Measurements from ENCODE around the gene KIAA1586.
"Not testable (repeated sequence)": the region's sequence is repeated elsewhere in the genome, so short reads cannot be mapped to it uniquely, and the experiment has no call there.

Gene KIAA1586

DNA sequence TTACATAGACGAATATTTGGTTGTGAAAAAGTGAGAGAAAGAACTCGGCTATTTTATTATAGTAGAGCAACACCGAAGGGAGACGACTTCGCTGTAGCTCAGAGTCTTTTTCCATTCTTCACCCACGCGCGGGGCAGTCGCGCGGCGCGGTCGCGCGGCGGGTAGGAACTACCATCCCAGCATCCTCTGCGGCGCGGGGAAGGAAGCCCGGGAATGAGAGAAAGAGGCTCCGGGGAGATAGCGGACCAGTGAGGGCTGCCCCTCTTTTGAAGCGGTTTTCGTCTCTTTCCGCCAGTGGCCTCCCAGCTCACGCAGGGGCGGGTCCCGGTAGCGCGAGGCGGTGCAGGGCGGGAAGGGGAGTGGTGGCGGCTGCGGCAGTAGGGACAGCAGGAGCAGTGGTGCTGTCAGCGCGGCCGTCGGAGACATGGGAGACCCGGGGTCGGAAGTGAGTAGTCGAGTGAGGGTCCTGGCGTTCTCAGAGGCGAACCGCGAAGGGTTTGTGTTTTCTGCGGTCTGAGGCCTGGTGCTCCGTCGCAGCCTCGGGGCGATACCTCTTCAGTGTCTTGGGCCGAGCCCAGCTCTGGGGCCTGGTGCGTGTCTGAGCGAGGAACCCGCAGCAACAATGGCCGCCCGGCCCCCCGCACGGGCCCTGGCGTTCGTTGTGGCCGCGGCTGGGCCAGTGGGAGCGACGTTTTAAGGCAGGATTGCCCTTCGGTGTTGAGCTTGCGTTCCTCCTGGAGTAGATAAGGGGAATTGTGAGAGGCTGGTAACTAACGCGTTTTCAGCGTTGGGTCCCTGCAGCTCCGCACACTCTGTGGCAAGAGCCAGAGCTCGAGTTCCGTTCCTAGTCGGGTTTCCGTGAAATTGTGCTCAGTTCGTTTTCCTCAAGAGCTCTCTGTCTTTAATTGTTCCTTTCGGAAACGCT, at the start of gene KIAA1586:
Gene KIAA1586 (plus strand): TSS at position 362 of the 925 bp plus-strand sequence. CDS start 63 bp downstream, at position 425.
- peak; percentile 78 to 81 for DNase-seq (ENCODE audit: low read depth in 2 of 2)

DNA sequence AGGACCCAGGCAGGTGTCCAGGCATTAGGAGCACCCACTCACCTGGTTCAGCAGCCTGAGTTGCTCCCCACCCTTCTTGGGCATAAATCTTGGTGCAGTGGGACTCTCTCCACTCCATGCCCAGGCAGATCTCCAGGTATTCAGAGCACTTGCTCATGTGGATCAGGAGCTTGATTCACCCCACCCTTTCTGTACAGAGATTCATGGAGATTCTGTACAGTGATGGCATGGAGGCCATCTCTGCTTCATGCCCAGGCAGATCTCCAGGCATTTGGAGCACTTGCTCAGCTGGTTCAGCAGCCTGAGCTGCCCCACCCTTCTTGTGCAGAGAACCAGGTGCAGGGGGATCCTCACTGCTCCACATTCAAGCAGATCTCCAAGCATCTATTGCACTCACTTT, 47.4 kb upstream of the KIAA1586 start:
- no peak for DNase-seq (ENCODE audit: low read depth in 2 of 2)

GRCh38 chr6:56999748-57000147, 46.7 kb upstream of the KIAA1586 start:
- DNase-seq (ENCODE audit: low read depth in 2 of 2) = not testable (repeated sequence)

- DNase-seq (ENCODE audit: low read depth in 2 of 2) = no peak
Observed at GRCh38 chr6:57002197-57002596, 44.3 kb upstream of the KIAA1586 start.

- DNase-seq (ENCODE audit: low read depth in 2 of 2) = no peak
Observed at GRCh38 chr6:57004292-57004691, 42.2 kb upstream of the KIAA1586 start.

- no peak for DNase-seq (ENCODE audit: low read depth in 2 of 2)
Observed at GRCh38 chr6:57006101-57006500, 40.4 kb upstream of the KIAA1586 start.

GRCh38 chr6:57008069-57008468, 38.4 kb upstream of the KIAA1586 start:
- DNase-seq (ENCODE audit: low read depth in 2 of 2) = not testable (repeated sequence)

DNA sequence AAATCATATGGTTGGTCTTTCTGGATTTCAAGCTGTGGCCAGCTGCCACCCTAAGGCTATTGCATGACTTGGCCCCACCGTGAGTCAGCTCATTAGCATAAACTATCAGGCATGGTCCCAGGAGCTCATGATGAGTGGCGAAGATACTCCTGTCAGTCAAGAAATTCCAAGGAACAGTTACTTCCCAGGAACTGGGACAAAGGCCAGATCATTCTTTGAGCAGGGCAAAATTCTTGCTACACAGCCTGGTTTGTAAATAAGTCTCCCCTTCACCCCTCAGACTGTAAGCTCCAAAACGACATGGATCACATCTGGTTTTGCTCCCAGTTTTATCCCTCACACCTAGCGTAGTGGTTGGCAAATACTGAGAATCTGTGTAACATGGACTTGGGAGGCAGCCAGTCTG, 33.0 kb upstream of the KIAA1586 start:
- no peak for DNase-seq (ENCODE audit: low read depth in 2 of 2)

DNA sequence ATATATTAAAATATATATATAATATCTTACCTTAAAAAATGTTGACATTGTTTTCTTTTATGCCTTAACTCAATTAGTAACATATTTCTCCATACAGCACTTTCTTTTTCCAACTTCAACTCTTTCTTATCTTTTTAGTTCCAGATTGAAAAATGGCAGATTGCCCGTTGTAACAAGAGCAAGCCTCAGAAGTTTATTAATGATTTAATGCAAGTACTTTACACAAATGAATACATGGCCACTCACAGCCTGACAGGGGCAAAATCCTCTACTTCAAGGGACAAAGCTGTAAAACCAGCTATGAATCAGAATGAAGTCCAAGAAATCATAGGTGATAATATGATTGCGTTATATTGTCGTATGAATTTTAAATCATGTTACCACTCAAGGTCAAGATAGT, 29.4 kb upstream of the KIAA1586 start:
- no peak for DNase-seq (ENCODE audit: low read depth in 2 of 2)

DNA sequence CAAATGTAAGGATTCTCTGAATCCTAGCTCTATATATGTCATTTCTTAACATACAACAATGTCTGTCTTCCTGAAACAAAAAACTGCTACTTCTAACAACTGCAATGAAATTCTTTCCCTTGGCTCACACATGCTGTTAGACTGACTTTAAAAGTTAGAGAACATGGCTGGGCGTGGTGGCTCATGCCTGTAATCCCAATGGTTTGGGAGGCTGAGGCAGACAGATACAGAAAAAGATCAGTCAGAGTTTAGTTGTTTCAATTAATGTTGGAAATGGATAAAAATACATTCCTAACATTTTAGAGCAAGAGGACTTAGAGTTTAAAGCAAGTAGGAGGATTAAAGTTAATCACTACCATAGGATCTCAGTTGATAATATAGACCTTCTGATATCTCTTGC, 28.7 kb upstream of the KIAA1586 start:
- no peak for DNase-seq (ENCODE audit: low read depth in 2 of 2)

GRCh38 chr6:57019434-57019833, 27.1 kb upstream of the KIAA1586 start:
- no peak for DNase-seq (ENCODE audit: low read depth in 2 of 2)

DNA sequence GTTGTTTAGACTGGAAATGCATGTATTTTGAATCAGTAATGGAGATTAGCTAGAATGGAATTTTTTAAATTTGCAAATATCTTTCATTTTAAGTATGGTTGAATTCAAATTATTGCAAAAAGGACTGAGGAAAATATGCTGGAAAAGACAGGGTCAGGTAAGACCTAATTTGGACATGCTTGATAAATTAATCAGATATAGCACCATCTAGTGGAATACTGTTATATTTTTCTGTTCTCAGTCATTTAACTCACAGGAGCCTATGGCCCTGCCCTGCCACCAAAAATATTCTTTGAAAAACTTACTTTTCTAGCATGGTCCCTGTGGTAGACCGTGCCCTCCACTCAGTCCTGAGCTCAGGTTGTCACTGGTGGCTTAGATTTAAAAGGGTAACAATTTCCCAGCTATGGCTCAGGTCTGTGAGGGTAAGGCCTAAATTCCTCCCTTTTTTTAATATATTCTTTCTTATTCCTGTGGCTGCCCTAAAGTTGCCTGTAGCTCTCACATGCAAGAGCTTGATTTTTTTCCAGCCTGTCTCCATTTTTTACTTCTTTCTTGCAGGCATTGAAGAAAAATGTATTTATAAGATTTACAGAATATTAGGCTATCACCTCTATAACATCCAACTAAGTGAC, 25.3 kb upstream of the KIAA1586 start:
- DNase-seq (ENCODE audit: low read depth in 2 of 2) = no peak

- DNase-seq (ENCODE audit: low read depth in 2 of 2) = no peak
Observed at GRCh38 chr6:57024321-57024720, 22.2 kb upstream of the KIAA1586 start.

GRCh38 chr6:57024775-57025174, 21.7 kb upstream of the KIAA1586 start:
- no peak for DNase-seq (ENCODE audit: low read depth in 2 of 2)

- no peak for DNase-seq (ENCODE audit: low read depth in 2 of 2)
Observed at GRCh38 chr6:57026001-57026400, 20.5 kb upstream of the KIAA1586 start.

GRCh38 chr6:57027301-57027700, 19.2 kb upstream of the KIAA1586 start:
- DNase-seq (ENCODE audit: low read depth in 2 of 2) = no peak

- DNase-seq (ENCODE audit: low read depth in 2 of 2) = no peak
Observed at GRCh38 chr6:57029213-57029612, 17.3 kb upstream of the KIAA1586 start.

DNA sequence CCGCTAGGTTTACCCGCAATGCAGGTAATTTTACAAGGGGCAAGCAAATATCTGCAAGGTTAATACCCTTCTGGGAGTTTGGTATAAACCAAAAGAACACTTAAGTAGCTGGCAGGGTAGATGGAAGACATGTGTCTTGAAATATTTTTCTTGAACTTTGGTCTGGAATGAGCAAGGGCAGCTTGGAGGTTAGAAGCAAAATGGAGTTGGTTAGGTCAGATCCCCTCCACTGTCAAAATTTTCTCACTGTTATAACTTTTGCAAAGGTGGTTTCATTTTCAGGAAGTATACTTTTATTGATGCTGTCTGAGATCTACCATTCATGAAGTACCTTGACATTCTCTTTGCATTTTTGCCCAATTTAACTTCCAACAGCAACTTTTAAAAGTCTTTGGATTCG, 13.3 kb upstream of the KIAA1586 start:
- DNase-seq (ENCODE audit: low read depth in 2 of 2) = no peak

DNA sequence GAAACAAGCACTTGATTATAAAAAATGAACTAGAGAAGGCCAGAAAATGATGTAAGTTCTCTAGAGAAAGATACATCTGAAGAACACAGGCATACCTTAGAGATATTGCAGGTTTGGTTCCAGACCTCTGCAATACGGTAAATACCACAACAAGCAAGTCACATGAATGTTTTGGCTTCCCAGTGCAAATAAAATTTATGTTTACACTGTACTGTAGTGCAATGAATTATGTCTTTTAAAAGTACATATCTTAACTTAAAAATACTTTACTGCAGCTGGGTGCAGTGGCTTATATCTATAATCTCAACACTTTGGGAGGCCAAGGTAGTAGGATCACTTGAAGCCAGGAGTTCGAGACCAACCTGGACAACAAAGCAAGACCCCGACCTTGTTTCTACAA, 10.9 kb upstream of the KIAA1586 start:
- DNase-seq (ENCODE audit: low read depth in 2 of 2) = no peak

DNA sequence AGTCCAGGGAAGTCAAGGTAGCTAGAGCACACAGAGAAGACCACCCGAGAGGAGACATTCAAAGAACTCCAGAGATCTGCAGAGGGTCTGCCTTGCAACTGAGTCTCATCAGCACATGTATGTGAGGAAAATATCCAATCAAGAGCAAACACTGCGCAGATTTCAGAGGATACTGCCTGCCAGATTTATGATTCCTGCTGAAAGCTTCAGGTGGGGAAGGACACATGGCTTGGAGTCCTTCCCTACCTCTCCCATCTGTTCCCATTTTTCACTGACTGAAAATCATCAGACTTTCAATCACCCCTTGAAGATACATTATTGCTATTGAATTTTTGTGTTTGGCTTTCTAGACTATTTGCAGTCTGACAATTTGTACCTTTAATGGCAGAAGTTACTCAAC, 7.6 kb upstream of the KIAA1586 start:
- no peak for DNase-seq (ENCODE audit: low read depth in 2 of 2)

- DNase-seq (ENCODE audit: low read depth in 2 of 2) = no peak
Observed at GRCh38 chr6:57040011-57040410, 6.5 kb upstream of the KIAA1586 start.

GRCh38 chr6:57044061-57044460, 2.4 kb upstream of the KIAA1586 start:
- not testable (repeated sequence) for DNase-seq (ENCODE audit: low read depth in 2 of 2)

GRCh38 chr6:57044568-57044967, 1.9 kb upstream of the KIAA1586 start:
- DNase-seq (ENCODE audit: low read depth in 2 of 2) = no peak
